Loucy (cell line): Measurements from ENCODE around the gene ATP8B3.

Source experiments
- EZH2phosphoT487 ChIP-seq: fragments of 200-600 bp; IDR thresholded peaks from 2 replicates; pipeline ENCODE4 v1.6.1; 2018; ENCODE audit warnings: antibody characterized with exemption, mild to moderate bottlenecking, moderate library complexity, borderline replicate concordance
- TF ChIP-seq, protein P1 (sequence below): fragments of 200-600 bp; sonication (generic); conservative IDR thresholded peaks from 2 replicates; pipeline ENCODE4 v1.5.1; 2014; ENCODE audit warnings: mild to moderate bottlenecking, antibody characterized with exemption, low read length

DNA sequence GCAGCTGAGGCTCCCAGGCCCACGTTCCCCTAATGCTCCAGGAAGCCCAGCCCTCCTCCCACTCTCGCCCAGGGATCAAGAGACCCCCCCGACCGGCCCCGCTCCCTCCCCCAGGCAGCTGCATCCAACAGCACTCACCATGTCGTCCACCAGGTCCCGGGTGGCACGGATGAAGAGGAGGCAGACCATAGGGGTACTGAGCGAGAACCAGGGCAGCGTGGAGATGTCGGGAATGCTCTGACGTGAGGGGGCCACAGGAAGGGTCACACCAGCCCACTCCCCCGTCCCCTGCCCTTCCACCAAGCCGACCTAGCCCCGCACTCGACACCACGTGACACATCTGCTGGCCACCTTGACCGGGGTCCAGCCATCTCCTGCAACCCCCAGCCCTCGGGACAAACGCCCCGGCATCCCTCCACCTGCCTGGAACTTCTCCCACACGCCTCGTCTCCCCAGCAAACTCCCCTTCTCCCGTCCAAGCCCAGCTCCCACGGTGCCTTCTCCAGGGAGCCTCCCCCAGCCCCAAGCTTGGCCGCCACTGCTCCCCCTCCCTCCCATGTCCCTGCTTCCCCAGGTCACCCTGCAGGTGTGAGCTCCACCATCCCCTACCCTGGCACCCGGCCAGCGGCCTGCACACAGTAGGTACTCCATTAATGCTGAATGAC lies 4.9 kb downstream of the ATP8B3 start:
- TF ChIP-seq, protein P1, sequence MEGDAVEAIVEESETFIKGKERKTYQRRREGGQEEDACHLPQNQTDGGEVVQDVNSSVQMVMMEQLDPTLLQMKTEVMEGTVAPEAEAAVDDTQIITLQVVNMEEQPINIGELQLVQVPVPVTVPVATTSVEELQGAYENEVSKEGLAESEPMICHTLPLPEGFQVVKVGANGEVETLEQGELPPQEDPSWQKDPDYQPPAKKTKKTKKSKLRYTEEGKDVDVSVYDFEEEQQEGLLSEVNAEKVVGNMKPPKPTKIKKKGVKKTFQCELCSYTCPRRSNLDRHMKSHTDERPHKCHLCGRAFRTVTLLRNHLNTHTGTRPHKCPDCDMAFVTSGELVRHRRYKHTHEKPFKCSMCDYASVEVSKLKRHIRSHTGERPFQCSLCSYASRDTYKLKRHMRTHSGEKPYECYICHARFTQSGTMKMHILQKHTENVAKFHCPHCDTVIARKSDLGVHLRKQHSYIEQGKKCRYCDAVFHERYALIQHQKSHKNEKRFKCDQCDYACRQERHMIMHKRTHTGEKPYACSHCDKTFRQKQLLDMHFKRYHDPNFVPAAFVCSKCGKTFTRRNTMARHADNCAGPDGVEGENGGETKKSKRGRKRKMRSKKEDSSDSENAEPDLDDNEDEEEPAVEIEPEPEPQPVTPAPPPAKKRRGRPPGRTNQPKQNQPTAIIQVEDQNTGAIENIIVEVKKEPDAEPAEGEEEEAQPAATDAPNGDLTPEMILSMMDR = no peak
- no peak for TF ChIP-seq EZH2phosphoT487
